RWPE1 (cell line): Measurements from ENCODE around the gene KRT73.

Experiments used
- CTCF ChIA-PET: fragments of 350-600 bp; sonication (Branson Sonifier 250); formaldehyde crosslinking; extraction: SDS; loops from one replicate; lab custom pipeline; 2021; lab: Yijun Ruan, JAX
- POLR2A ChIA-PET: fragments of 400-600 bp; formaldehyde crosslinking; extraction: SDS; loops from one replicate; lab custom pipeline; 2020; ENCODE audit warnings: antibody characterized with exemption; ENCODE audit not compliant: low non-redundant PET; lab: Yijun Ruan, JAX
- DNase-seq: peaks from one replicate; pipeline ENCODE4 v3.0.0; 2012; ENCODE audit warnings: low spot score
- H3K27ac ChIP-seq: fragments of 450-650 bp; 2 replicates; pipeline ENCODE4 v1.5.1; 2017
- TF ChIP-seq, protein P1 (sequence below): fragments of 450-650 bp; conservative IDR thresholded peaks from 2 replicates; pipeline ENCODE4 v1.5.1; 2017; ENCODE audit warnings: low read depth, mild to moderate bottlenecking

KRT73 gene

GRCh38 chr12:52579468-52580465 lies 38.6 kb downstream of the KRT73 start:
- ChIA-PET CTCF (interaction anchor here (0.6 to 1.8 kb wide), 6 partner anchors 66 to 328 kb away, joined by 3 to 5 read pairs (median 4); no protein-coding TSS in a partner anchor), POLR2A (interaction anchor here (0.5 to 0.6 kb wide), 3 partner anchors 155 to 468 kb away, joined by 3 read pairs; no protein-coding TSS in a partner anchor)
- peak; percentile 90 for DNase-seq
- TF ChIP-seq, protein P1, sequence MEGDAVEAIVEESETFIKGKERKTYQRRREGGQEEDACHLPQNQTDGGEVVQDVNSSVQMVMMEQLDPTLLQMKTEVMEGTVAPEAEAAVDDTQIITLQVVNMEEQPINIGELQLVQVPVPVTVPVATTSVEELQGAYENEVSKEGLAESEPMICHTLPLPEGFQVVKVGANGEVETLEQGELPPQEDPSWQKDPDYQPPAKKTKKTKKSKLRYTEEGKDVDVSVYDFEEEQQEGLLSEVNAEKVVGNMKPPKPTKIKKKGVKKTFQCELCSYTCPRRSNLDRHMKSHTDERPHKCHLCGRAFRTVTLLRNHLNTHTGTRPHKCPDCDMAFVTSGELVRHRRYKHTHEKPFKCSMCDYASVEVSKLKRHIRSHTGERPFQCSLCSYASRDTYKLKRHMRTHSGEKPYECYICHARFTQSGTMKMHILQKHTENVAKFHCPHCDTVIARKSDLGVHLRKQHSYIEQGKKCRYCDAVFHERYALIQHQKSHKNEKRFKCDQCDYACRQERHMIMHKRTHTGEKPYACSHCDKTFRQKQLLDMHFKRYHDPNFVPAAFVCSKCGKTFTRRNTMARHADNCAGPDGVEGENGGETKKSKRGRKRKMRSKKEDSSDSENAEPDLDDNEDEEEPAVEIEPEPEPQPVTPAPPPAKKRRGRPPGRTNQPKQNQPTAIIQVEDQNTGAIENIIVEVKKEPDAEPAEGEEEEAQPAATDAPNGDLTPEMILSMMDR = no peak
- H3K27ac ChIP-seq = peak overlapping the region; percentile 92

- TF ChIP-seq, protein P1 = no peak
These were observed 39.9 kb downstream of the KRT73 start for GRCh38 chr12:52578469-52578868.

DNA sequence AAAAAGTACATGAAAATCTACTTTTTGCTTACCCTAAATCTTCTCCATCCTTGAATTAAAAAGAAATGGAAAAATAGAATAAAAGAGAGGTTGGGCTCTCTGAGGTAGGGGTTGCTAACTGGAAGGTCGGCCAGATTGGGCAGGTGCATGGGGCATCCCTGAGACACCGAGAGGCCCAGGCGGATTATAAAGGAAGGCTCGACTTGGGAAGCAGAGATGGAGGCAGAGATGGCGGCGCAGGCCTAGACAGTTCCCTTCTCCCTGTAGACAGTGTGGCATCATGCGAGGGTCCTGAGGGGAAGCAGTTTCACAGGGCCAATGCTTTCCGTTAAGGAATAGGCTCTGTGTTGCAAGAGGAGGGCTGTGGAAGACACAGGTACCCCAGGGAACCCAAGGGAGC lies 41.0 kb downstream of the KRT73 start:
- TF ChIP-seq, protein P1 = no peak
- ChIA-PET CTCF (interaction anchor here (1.3 kb wide), 1 partner anchor 205 kb away, joined by 7 read pairs; no protein-coding TSS in a partner anchor), POLR2A (no interaction called here)
- DNase-seq = no peak
- peak overlapping the region; percentile 69; the same call in 1 of the 2 replicates for H3K27ac ChIP-seq

More at GRCh38 chr12:52578469-52578868, 39.9 kb downstream of the KRT73 start:
- POLR2A ChIA-PET = interaction anchor here (0.6 kb wide), 1 partner anchor 58 kb away, joined by 3 read pairs; the partner anchor contains the start of gene KRT5
- DNase-seq = no peak
- H3K27ac ChIP-seq = peak overlapping the region; percentile 69
- CTCF ChIA-PET = interaction anchor here (0.5 to 1.3 kb wide), 2 partner anchors 206 to 286 kb away, joined by 3 to 7 read pairs; no protein-coding TSS in a partner anchor

- ChIA-PET CTCF (no interaction called here), POLR2A (no interaction called here)
- TF ChIP-seq, protein P1 = no peak
- no peak for DNase-seq
- no peak overlapping the region for H3K27ac ChIP-seq
These were observed 42.4 kb downstream of the KRT73 start for GRCh38 chr12:52575948-52576347.

- ChIA-PET CTCF (interaction anchor here (1.3 kb wide), 1 partner anchor 202 kb away, joined by 3 read pairs; no protein-coding TSS in a partner anchor), POLR2A (no interaction called here)
- TF ChIP-seq, protein P1 = no peak
- DNase-seq = no peak
- H3K27ac ChIP-seq = no peak overlapping the region
These were observed 43.1 kb downstream of the KRT73 start for GRCh38 chr12:52575256-52575655.

- ChIA-PET CTCF (interaction anchor here (0.7 kb wide), 1 partner anchor 306 kb away, joined by 3 read pairs; no protein-coding TSS in a partner anchor), POLR2A (no interaction called here)
- no peak for DNase-seq
- H3K27ac ChIP-seq = no peak within 1 kb of the TSS
- TF ChIP-seq, protein P1 = no peak
These were observed 44.6 kb downstream of the KRT73 start, which contains the start of gene KRT74 for GRCh38 chr12:52573743-52574142. KRT74 (minus strand) TSS chr12:52573843; CDS start chr12:52573777, 66 bp downstream.
